DMS153 treated with DMSO at 0.1 percent for 48 hours (cell line): ENCODE measurements around the gene RNF149.

Experiments used
- DNase-seq: peaks from one replicate; lab custom pipeline; 2025; ENCODE audit not compliant: unreplicated experiment; lab: John Stamatoyannopoulos, UW

RNF149 gene

GRCh38 chr2:101296371-101296770 is 12.1 kb downstream of the RNF149 start:
- no peak for DNase-seq

- no peak for DNase-seq
Observed at GRCh38 chr2:101295895-101296294, 12.6 kb downstream of the RNF149 start.

- no peak for DNase-seq
Observed at GRCh38 chr2:101294861-101295260, 13.6 kb downstream of the RNF149 start.

- DNase-seq: no peak
Observed at GRCh38 chr2:101293544-101293943, 15.0 kb downstream of the RNF149 start.

GRCh38 chr2:101291973-101292372 is 16.5 kb downstream of the RNF149 start:
- DNase-seq: no peak

- DNase-seq: no peak
Observed at GRCh38 chr2:101290711-101291110, 17.8 kb downstream of the RNF149 start.

- DNase-seq: no peak
Observed at GRCh38 chr2:101287303-101287702, 21.2 kb downstream of the RNF149 start.

GRCh38 chr2:101286684-101287083 is 21.8 kb downstream of the RNF149 start:
- no peak for DNase-seq

- DNase-seq: no peak
Observed at GRCh38 chr2:101282980-101283379, 25.5 kb downstream of the RNF149 start.

- DNase-seq: no peak
Observed at GRCh38 chr2:101281482-101281881, 27.0 kb downstream of the RNF149 start.

- DNase-seq: no peak
Observed at GRCh38 chr2:101278925-101279324, 29.6 kb downstream of the RNF149 start.

GRCh38 chr2:101277111-101277510 is 31.4 kb downstream of the RNF149 start:
- no peak for DNase-seq

GRCh38 chr2:101274142-101274541 is 34.4 kb downstream of the RNF149 start:
- no peak for DNase-seq

- no peak for DNase-seq
Observed at GRCh38 chr2:101273056-101273455, 35.4 kb downstream of the RNF149 start.

- DNase-seq: no peak
Observed at GRCh38 chr2:101272045-101272784, 36.3 kb downstream of the RNF149 start.

- no peak for DNase-seq
Observed at GRCh38 chr2:101270700-101271259, 37.7 kb downstream of the RNF149 start.

GRCh38 chr2:101267671-101268656 is 40.5 kb downstream of the RNF149 start:
- no peak for DNase-seq

GRCh38 chr2:101265893-101266499 is 42.5 kb downstream of the RNF149 start:
- no peak for DNase-seq

GRCh38 chr2:101264360-101264939 is 44.1 kb downstream of the RNF149 start:
- no peak for DNase-seq

GRCh38 chr2:101263377-101263800 is 45.1 kb downstream of the RNF149 start:
- no peak for DNase-seq

- no peak for DNase-seq
Observed at GRCh38 chr2:101262142-101262541, 46.4 kb downstream of the RNF149 start.
